Measurements from ENCODE around the gene NBAS.

- TF ChIP-seq, protein P1, sequence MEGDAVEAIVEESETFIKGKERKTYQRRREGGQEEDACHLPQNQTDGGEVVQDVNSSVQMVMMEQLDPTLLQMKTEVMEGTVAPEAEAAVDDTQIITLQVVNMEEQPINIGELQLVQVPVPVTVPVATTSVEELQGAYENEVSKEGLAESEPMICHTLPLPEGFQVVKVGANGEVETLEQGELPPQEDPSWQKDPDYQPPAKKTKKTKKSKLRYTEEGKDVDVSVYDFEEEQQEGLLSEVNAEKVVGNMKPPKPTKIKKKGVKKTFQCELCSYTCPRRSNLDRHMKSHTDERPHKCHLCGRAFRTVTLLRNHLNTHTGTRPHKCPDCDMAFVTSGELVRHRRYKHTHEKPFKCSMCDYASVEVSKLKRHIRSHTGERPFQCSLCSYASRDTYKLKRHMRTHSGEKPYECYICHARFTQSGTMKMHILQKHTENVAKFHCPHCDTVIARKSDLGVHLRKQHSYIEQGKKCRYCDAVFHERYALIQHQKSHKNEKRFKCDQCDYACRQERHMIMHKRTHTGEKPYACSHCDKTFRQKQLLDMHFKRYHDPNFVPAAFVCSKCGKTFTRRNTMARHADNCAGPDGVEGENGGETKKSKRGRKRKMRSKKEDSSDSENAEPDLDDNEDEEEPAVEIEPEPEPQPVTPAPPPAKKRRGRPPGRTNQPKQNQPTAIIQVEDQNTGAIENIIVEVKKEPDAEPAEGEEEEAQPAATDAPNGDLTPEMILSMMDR (IDR thresholded peaks at IDR 0.05), result no peak
- TF ChIP-seq POLR2AphosphoS5 (IDR thresholded peaks at IDR 0.05; ENCODE audit: insufficient read depth in 1 of 2, low read depth in 1 of 2), result no peak
Measured at GRCh38 chr2:15602393-15602792, 41.3 kb upstream of the NBAS start.
